ENCODE data around the gene SH2D6. TPM values are rescaled to one million over a fixed set of nuclear protein-coding genes. Genes with fewer than 3 reads are reported as not detected.

Gene SH2D6
- total and polyA plus RNA-seq, 12 donors = 0.06 to 0.72 (median 0.51) TPM; not detected in 9

GRCh38 chr2:85453571-85453970, 35.1 kb downstream of the SH2D6 start:
- no peak for DNase-seq
- Histone ChIP-seq H3K36me3 (no peaks in the 10 kb centered on the region), H3K4me3 (no peak overlapping the region), H3K27ac (no peak overlapping the region), H3K9me3 (no peaks in the 10 kb centered on the region), H3K4me1 (no peaks in the 10 kb centered on the region), H3K27me3 (no peaks in the 10 kb centered on the region)
- WGBS, 2 donors = 94 to 96% methylated on average over 7 of the region's 7 CpGs
- no peak for ATAC-seq
- TF ChIP-seq CTCF (IDR thresholded peaks at IDR 0.05) = no peak
- intact Hi-C loops (cut with DNase I) = no loop called here

GRCh38 chr2:85455552-85456090, 37.1 kb downstream of the SH2D6 start:
- no peak for TF ChIP-seq CTCF (IDR thresholded peaks at IDR 0.05)
- Histone ChIP-seq H3K4me1 (no peaks in the 10 kb centered on the region), H3K9me3 (no peaks in the 10 kb centered on the region), H3K36me3 (no peaks in the 10 kb centered on the region), H3K27ac (no peak overlapping the region), H3K4me3 (no peak overlapping the region), H3K27me3 (no peaks in the 10 kb centered on the region)
- 76 to 88% methylated on average over 1 of the region's 1 CpG for WGBS, 2 donors
- DNase-seq (no peak), ATAC-seq (no peak)
- intact Hi-C loops (cut with DNase I) = no loop called here

GRCh38 chr2:85457043-85457442, 38.5 kb downstream of the SH2D6 start:
- no peak for ATAC-seq
- intact Hi-C loops (cut with DNase I) = no loop called here
- TF ChIP-seq CTCF (IDR thresholded peaks at IDR 0.05) = no peak

GRCh38 chr2:85457877-85458316, 39.4 kb downstream of the SH2D6 start:
- ATAC-seq = peak in 3 of 8 donors; percentile 28 to 57 (median 45)
- Histone ChIP-seq H3K36me3 (no peaks in the 10 kb centered on the region), H3K4me1 (no peaks in the 10 kb centered on the region), H3K4me3 (no peak overlapping the region), H3K27ac (no peak overlapping the region), H3K27me3 (no peaks in the 10 kb centered on the region), H3K9me3 (no peaks in the 10 kb centered on the region)
- intact Hi-C loops (cut with DNase I) = no loop called here
- no peak for DNase-seq
- 78 to 81% methylated on average over 6 of the region's 6 CpGs for WGBS, 2 donors
- no peak for TF ChIP-seq CTCF (IDR thresholded peaks at IDR 0.05)

More at GRCh38 chr2:85457043-85457442, 38.5 kb downstream of the SH2D6 start:
- Histone ChIP-seq H3K4me1 (no peaks in the 10 kb centered on the region), H3K27ac (no peak overlapping the region), H3K9me3 (no peaks in the 10 kb centered on the region), H3K4me3 (no peak overlapping the region), H3K36me3 (no peaks in the 10 kb centered on the region), H3K27me3 (no peaks in the 10 kb centered on the region)
- DNase-seq = no peak
- 80 to 99% methylated on average over 5 of the region's 5 CpGs for WGBS, 2 donors
